Common myeloid progenitor, CD34-positive (primary cell): ENCODE measurements around the gene NCOA7.
"Not testable (repeated sequence)": the region's sequence is repeated elsewhere in the genome, so short reads cannot be mapped to it uniquely, and the experiment has no call there.

Experiments used
- CTCF ChIA-PET: fragments of 350-600 bp; sonication (Branson Sonifier 250); formaldehyde crosslinking; loops from one replicate; lab custom pipeline; 2021; ENCODE audit warnings: antibody characterized with exemption; lab: Charles Lee
- POLR2A ChIA-PET: fragments of 350-600 bp; sonication (Branson Sonifier 250); formaldehyde crosslinking; loops from one replicate; lab custom pipeline; 2021; ENCODE audit warnings: antibody characterized with exemption; lab: Charles Lee
- DNase-seq, 3 donors: peaks; one replicate each; pipeline versions ENCODE4 v3.0.0 to v3.0.0-alpha.2; 2013
- H3K27ac ChIP-seq, 2 experiments: 1 replicate in 1 of 2; 2 replicates in 1 of 2; pipeline ENCODE4 v1.7.0; 2013; ENCODE audit warnings: inconsistent platforms in 2 of 2, low read length in 2 of 2, mild to moderate bottlenecking in 2 of 2, low read depth in 1 of 2, moderate library complexity in 1 of 2; ENCODE audit not compliant: severe bottlenecking in 2 of 2, insufficient read depth in 1 of 2, poor library complexity in 1 of 2
- H3K27me3 ChIP-seq, 5 experiments: replicated peaks in 2 of 5; 1 replicate in 3 of 5; 2 replicates in 2 of 5; pipeline versions ENCODE4 v1.6.1 to v1.7.0; 2013; ENCODE audit warnings: low read length in 4 of 5, mild to moderate bottlenecking in 2 of 5, moderate library complexity in 2 of 5, inconsistent platforms in 1 of 5; ENCODE audit not compliant: insufficient read depth in 5 of 5, control insufficient read depth in 4 of 5
- H3K36me3 ChIP-seq, 4 experiments: 1 replicate in 2 of 4; 2 replicates in 2 of 4; pipeline versions ENCODE4 v1.6.1 to v1.7.0; 2013; ENCODE audit warnings: low read length in 3 of 4, control low read depth in 1 of 4, mild to moderate bottlenecking in 1 of 4; ENCODE audit not compliant: control insufficient read depth in 4 of 4, insufficient read depth in 4 of 4
- H3K4me1 ChIP-seq, 4 experiments: 1 replicate in 3 of 4; 2 replicates in 1 of 4; pipeline versions ENCODE4 v1.6.1 to v1.7.1; 2013; ENCODE audit warnings: low read length in 3 of 4, mild to moderate bottlenecking in 3 of 4, control low read depth in 1 of 4, inconsistent platforms in 1 of 4, moderate library complexity in 1 of 4; ENCODE audit not compliant: control insufficient read depth in 4 of 4, insufficient read depth in 4 of 4; ENCODE audit errors: control extremely low read depth in 1 of 4
- H3K4me3 ChIP-seq, 7 experiments: 1 replicate in 4 of 7; 2 replicates in 3 of 7; pipeline versions ENCODE4 v1.5.1 to v1.7.0; 2013; ENCODE audit warnings: mild to moderate bottlenecking in 7 of 7, low read length in 6 of 7, moderate library complexity in 6 of 7, inconsistent platforms in 2 of 7, low read depth in 2 of 7, control low read depth in 1 of 7; ENCODE audit not compliant: insufficient read depth in 4 of 7, control insufficient read depth in 1 of 7; ENCODE audit errors: extremely low read depth in 1 of 7
- H3K9me3 ChIP-seq, 5 experiments: 1 replicate in 4 of 5; 2 replicates in 1 of 5; pipeline versions ENCODE4 v1.6.1 to v1.7.1; 2013; ENCODE audit warnings: low read length in 4 of 5, mild to moderate bottlenecking in 2 of 5, inconsistent platforms in 1 of 5, low read depth in 1 of 5, moderate library complexity in 1 of 5; ENCODE audit not compliant: control insufficient read depth in 4 of 5, insufficient read depth in 2 of 5; ENCODE audit errors: control extremely low read depth in 1 of 5
- WGBS: methylation state at CpG from one replicate; pipeline ENCODE4 v1.1.5; 2013; ENCODE audit not compliant: insufficient coverage; 5-methylcytosine and 5-hydroxymethylcytosine counted together

NCOA7 gene

GRCh38 chr6:125904871-125905270, 114.1 kb downstream of the NCOA7 start:
- H3K27ac ChIP-seq: no peak overlapping the region
- peaks cover 0 to 9% (median 6%) of the 10 kb centered on the region in 4 experiments for H3K4me1 ChIP-seq
- no peaks in the 10 kb centered on the region for H3K9me3 ChIP-seq
- H3K4me3 ChIP-seq: no peak overlapping the region
- H3K27me3 ChIP-seq: no peaks in the 10 kb centered on the region
- 100% methylated on average over 2 of the region's 3 CpGs for WGBS
- DNase-seq: no peak
- ChIA-PET CTCF (interaction anchor here (0.8 to 9.4 kb wide), 6 partner anchors 14 to 118 kb away, joined by 3 to 127 read pairs (median 21); partner anchors contain the start of gene HINT3), POLR2A (no interaction called here)
- H3K36me3 ChIP-seq: peaks cover 13 to 63% (median 25%) of the 10 kb centered on the region in 4 experiments

GRCh38 chr6:125906158-125906998, 115.6 kb downstream of the NCOA7 start:
- peaks cover 11 to 59% (median 25%) of the 10 kb centered on the region in 4 experiments for H3K36me3 ChIP-seq
- 75% methylated on average over 4 of the region's 5 CpGs for WGBS
- H3K27ac ChIP-seq: no peak overlapping the region
- H3K27me3 ChIP-seq: no peaks in the 10 kb centered on the region
- H3K4me1 ChIP-seq: peaks cover 0 to 10% (median 7%) of the 10 kb centered on the region in 4 experiments
- peak; percentile 53 to 66 (median 55) for DNase-seq
- ChIA-PET CTCF (interaction anchor here (0.6 to 9.4 kb wide), 27 partner anchors 8 to 128 kb away, joined by 3 to 127 read pairs (median 5); partner anchors contain the start of gene HINT3), POLR2A (no interaction called here)
- no peak overlapping the region for H3K4me3 ChIP-seq
- no peaks in the 10 kb centered on the region for H3K9me3 ChIP-seq

GRCh38 chr6:125910527-125910926, 119.8 kb downstream of the NCOA7 start:
- Histone ChIP-seq H3K36me3 (peaks cover 9 to 56% (median 22%) of the 10 kb centered on the region in 4 experiments), H3K4me3 (no peak overlapping the region), H3K9me3 (no peaks in the 10 kb centered on the region), H3K4me1 (peaks cover 0 to 3% (median 0%) of the 10 kb centered on the region in 4 experiments), H3K27me3 (no peaks in the 10 kb centered on the region), H3K27ac (peak overlapping the region in 1 of 2 experiments; percentile 1)
- WGBS: 100% methylated on average over 1 of the region's 3 CpGs
- CTCF ChIA-PET: interaction anchor here (1.0 to 8.8 kb wide), 11 partner anchors 9 to 124 kb away, joined by 3 to 113 read pairs (median 5); partner anchors contain the start of gene HINT3
- DNase-seq: peak in 2 of 3 donors; percentile 29 to 45
- POLR2A ChIA-PET: interaction anchor here (0.5 to 0.6 kb wide), 2 partner anchors 44 to 700 kb away, joined by 3 read pairs; no protein-coding TSS in a partner anchor

- H3K9me3 ChIP-seq, H3K4me3 ChIP-seq, DNase-seq, H3K27me3 ChIP-seq, H3K27ac ChIP-seq, H3K4me1 ChIP-seq: not testable (repeated sequence)
- WGBS: 98% methylated on average over 4 of the region's 4 CpGs
- ChIA-PET POLR2A (interaction anchor here (0.5 to 0.6 kb wide), 2 partner anchors 44 to 700 kb away, joined by 3 read pairs; no protein-coding TSS in a partner anchor), CTCF (interaction anchor here (1.0 to 8.8 kb wide), 11 partner anchors 8 to 125 kb away, joined by 3 to 113 read pairs (median 5); partner anchors contain the start of gene HINT3)
- peaks cover 9 to 59% (median 27%) of the 10 kb centered on the region in 4 experiments for H3K36me3 ChIP-seq
Observed at GRCh38 chr6:125911051-125911451, 120.3 kb downstream of the NCOA7 start.

GRCh38 chr6:125912430-125912829, 121.7 kb downstream of the NCOA7 start:
- H3K9me3 ChIP-seq, H3K27me3 ChIP-seq, H3K4me3 ChIP-seq, H3K4me1 ChIP-seq, DNase-seq, H3K27ac ChIP-seq, POLR2A ChIA-PET: not testable (repeated sequence)
- WGBS: 100% methylated on average over 1 of the region's 2 CpGs
- H3K36me3 ChIP-seq: peaks cover 11 to 65% (median 30%) of the 10 kb centered on the region in 4 experiments
- CTCF ChIA-PET: interaction anchor here (1.1 kb wide), 1 partner anchor 20 kb away, joined by 3 read pairs; no protein-coding TSS in a partner anchor

GRCh38 chr6:125913145-125913544, 122.4 kb downstream of the NCOA7 start:
- Histone ChIP-seq H3K4me1 (peaks cover 0 to 11% (median 3%) of the 10 kb centered on the region in 4 experiments), H3K36me3 (peaks cover 11 to 64% (median 27%) of the 10 kb centered on the region in 4 experiments), H3K9me3 (no peaks in the 10 kb centered on the region), H3K27ac (no peak overlapping the region), H3K4me3 (no peak overlapping the region), H3K27me3 (no peaks in the 10 kb centered on the region)
- WGBS: 100% methylated on average over 1 of the region's 1 CpG
- POLR2A ChIA-PET: no interaction called here
- CTCF ChIA-PET: interaction anchor here (0.9 to 13.6 kb wide), 4 partner anchors 6 to 43 kb away, joined by 3 to 164 read pairs (median 62); partner anchors contain the start of gene HINT3
- no peak for DNase-seq
